HUDEP-2 (cell line): ENCODE results near the gene ZNF382.

Source experiments
- DNase-seq, 76 experiments: peaks; one replicate each; lab custom pipeline; 2025; ENCODE audit not compliant: unreplicated experiment in 76 of 76; lab: John Stamatoyannopoulos, UW

ZNF382 gene

DNA sequence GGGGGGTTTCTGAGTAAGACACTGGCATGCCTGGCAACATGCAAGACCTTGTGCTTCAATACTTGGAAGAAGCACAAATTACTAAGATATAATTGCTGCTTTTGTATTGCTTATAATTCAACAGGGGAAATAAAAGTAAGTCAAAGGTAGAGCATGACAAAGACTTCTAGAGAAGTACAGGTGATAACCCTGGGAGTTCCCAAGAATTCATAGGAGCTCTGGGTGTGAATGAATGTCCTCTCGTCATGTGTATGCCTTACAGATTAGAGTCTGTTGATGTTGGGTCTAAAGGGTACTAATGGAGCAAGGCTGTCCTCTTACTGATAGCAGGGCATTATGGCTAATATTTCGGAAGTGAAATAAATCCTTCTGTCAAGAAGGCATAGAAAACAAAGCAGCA is 69.1 kb downstream of the ZNF382 start:
- no peak for DNase-seq

DNA sequence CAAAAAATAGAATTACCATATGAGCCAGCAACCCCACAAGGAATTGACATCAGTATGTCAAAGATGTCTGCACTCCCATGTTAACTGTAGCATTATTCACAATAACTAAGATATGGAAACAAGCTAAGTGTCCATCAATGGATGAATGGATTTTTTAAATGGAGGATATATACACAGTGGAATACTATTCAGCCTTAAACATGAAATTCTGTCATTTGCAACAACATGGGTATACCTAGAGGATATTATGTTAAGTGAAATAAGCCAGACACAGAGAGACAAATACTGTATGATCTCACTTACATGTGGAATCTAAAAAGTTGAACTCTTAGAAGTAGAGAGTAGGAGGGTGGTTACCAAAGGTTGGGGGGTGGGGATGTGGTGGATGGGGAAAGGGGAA is 74.3 kb downstream of the ZNF382 start:
- DNase-seq, result no peak
